ENCODE measurements around the gene LGMN.
A peak's percentile ranks its signal among the peaks of the same experiment; 100 is the strongest.
"Not testable (repeated sequence)": the region's sequence is repeated elsewhere in the genome, so short reads cannot be mapped to it uniquely, and the experiment has no call there.

LGMN gene

DNA sequence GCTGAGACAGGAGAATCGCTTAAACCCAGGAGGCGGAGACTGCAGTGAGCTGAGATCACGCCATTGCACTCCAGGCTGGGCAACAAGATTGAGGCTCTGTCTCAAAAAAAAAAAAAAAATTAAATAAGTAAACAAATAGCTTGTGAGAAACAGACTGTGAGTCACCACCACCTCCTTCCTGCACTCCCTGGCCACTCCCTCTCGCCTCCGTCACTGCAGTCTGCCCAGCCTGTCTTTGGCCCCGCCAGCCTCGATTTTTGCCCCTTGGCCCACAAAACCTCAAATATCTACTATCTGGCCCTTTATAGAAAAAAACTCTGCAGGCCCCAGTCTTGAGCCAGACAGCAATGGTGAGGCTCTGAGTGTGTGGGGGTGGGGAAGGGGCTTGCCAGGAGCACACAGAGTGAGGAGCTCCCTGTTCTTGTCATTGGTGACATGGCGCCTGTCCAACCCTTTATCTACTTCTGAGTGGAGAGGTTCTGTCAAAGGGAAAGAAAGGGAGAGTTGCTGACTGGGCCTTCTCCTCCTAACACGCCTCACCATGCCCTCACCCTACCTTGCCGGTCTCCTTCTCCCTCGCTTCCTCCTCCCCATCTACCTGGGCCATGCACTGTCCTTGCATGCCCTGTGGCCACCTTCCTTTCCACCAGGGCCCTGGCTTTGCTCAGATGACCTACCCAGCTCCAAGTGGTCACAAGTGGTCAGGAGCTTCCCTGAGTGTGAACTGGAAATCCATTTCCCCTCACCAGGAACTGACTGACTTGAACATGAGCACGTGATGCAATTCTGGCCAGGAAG is 22.1 kb downstream of the LGMN start:
- peak; percentile 72 for DNase-seq (ENCODE audit: low read depth)

DNA sequence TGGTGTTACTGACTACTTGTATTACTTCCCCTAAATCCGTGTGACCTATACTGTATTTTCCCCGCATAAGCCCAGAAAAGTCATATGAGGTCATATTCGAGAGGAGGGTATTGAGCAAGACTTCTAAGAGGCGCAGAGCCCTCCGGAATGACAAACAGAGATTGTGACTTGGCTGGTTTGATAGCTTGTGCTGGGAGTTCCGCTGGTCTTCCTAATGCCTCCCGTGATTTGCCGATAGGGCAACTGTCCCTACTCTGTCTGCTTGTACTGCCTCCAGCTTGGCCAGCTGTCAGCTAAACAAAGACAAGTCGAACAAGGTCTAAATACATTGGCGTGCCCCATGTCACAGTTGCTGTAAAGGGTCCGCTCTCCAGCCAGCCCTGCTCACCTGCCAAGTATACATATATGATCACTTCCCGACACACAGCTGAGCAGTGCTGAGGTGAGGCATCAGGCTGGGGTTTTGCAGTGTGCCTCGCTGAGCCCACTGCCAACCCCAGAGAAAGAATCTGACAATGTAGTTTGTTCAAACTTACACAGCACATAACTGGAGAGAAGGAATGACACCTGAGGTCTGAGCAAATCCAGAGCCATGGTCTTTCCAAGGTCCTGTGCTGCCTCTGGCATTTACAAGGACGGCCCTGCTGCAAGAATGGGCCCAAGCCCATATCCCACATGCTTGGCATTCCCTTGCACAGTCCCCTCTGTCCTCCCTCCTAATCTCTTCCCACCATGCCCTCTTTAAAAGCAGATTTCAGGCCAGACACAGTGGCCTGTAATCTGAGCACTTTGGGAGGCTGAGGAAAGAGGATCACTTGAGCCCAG is 23.7 kb downstream of the LGMN start:
- no peak for DNase-seq (ENCODE audit: low read depth)

DNA sequence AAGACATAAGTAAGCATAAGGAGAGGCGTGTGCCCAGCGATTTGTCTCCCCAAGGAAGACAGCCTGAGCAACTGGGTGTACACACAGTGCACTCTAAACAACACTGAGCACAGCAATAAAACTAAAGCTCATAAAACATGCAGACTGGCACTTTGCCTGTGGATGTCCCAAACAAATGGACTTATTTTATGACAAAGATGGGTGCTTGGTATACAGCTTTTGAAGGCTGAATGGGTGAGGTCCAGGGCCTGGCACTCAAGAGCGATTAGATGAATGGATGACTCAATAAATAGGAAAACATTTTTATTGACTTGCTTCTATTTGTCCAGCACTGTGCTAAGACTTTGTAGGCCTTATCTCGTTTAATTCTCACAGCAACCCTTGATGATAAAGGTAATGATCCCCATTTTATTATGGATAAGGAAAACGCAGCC is 28.5 kb downstream of the LGMN start:
- DNase-seq (ENCODE audit: low read depth): no peak

DNA sequence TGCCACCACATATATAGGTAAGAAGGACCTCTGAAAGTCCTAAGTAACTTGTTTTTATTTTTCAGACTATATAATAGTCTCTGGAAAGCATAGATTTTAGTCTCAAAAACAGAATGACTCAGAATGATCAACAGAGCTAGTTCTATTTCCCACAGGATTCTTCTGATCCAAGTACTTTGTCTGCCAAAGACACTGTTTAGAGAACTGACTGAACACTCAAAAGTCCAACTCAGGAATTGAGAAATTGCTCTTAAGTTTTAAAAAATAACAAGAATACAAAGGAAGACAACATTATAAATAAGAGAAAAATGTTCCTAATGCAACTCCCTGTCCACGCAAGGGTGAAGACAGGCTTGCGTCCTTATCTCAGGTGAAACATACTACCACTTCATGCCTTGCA is 29.0 kb downstream of the LGMN start:
- DNase-seq (ENCODE audit: low read depth): no peak

DNA sequence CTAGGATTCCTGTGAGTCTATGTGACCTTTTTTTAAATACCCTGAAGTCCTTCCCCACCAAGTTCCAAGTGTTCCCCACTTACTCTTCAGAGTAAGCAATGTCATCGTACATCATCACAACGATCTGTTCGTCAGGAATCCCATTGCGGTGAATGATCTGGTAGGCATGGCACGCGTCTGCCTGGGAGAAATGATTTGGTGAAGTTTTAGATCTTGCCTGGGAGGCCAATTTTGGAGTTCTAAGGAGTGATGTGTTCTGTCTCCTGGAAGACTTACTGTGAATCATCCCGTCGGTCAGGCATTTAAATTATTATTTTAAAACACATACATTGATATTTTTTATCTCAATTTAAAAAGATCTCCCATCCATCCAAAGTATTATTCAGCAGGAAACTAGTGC is 29.8 kb downstream of the LGMN start:
- DNase-seq (ENCODE audit: low read depth): no peak

DNA sequence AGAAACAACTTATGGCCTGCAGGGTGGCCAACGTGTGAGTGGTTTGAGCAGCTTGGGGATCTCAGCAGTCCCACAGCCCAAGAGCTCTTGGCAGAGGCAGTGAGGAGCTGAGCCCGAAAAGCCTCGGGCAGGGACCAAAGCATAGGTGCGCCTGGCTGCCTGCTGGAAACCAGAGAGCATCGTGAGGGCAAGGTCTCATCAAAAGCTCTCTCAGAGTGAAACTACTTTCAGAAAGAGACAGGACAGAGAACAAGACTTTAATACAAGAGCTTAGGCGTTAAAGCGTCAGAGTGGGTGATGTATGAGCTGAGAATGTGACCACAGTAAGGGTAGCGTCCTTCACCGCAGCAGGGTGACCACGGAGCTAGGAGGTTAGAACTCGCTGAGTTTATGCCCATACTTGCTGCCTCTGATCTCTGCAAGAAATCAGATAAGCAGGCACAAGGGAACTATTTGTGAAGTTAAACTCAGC is 30.8 kb downstream of the LGMN start:
- no peak for DNase-seq (ENCODE audit: low read depth)

DNA sequence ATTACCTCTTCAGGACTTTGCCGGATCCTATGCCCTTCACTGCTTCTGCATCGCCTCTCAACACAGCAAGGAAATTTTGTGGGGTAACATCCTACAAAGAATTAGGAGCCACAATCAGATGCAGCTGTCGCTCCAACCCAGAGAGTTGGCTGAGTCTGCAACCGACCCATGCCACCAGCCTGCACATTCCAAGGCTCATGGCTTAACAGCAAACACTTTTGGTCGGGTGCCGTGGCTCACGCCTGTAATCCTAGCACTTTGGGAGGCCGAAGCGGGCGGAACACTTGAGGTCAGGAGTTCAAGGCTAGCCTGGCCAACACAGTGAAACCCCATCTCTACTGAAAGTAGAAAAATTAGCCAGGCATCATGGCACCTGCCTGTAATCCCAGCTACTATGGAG is 32.3 kb downstream of the LGMN start:
- DNase-seq (ENCODE audit: low read depth): no peak

DNA sequence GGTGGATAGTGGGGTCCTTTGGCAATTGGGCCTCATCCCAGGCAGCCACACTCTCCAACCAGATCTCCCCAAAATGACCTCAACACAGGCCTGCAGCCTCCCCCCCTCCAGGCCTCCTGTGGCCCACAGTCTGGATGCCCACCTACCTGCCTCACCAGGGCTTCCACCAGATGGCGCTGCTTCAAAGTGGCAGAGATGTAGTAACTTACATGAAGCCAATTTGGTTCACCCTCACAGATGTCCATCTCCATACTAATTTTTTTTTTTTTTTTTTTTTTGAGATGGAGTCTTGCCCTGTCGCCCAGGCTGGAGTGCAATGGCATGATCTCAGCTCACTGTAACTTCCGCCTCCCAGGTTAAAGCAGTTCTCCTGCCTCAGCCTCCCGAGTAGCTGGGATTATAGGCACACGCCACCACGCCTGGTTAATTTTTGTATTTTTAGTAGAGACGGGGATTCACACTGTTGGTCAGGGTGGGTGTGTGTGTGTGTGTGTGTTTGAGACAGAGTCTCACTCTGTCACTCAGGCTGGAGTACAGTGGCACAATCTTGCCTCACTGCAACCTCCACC is 33.6 kb downstream of the LGMN start:
- DNase-seq (ENCODE audit: low read depth): not testable (repeated sequence)

DNA sequence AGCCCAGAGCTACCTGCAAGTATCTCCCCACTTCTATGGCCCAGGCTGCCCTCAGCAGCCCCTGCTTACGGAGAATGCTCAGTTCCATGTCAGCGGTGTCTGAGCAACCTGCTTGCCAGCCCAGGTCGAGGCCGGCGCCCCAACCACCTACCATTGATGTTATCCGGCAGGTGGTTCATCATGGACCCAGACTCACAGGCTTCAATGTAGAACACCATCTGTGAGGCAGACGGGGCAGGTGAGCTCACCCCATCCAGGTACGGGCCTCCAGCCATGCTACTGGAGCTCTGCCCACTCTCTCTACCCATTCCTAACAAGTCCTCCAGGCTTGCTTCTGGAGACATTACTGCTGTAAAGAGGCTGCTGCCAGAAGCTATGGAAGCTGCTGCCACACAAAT is 35.8 kb downstream of the LGMN start:
- DNase-seq (ENCODE audit: low read depth): no peak

DNA sequence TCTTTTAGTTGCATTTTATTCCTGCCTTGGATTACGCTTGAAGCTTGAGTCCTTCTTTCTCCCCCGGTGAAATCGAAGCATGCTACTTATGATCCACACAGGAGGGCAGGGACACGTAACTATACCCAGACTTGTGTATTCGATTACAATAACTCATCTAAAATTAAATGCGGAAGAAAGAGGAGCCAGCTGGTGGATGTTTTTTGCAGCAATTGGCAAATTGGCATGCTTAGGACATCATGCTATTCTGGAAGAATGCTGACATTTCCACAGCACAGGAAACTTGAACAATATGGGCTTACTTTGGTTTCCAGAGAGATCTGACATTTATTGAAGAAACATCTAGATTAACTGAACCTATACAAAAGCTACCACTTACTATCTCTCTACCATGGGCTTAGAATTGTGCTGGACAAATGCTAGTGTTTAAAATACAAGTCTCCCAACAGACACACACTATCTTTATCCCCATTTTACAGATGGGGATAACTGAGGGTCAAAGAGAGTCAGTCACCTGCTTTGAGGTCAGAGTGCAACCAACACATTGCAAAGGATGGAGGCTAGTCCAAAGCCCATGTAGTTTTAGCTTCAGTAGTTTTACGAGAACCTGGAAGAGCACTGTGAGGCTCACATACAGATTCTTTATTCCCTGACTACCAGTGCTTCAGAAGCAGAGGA is 36.3 kb downstream of the LGMN start:
- DNase-seq (ENCODE audit: low read depth): no peak

DNA sequence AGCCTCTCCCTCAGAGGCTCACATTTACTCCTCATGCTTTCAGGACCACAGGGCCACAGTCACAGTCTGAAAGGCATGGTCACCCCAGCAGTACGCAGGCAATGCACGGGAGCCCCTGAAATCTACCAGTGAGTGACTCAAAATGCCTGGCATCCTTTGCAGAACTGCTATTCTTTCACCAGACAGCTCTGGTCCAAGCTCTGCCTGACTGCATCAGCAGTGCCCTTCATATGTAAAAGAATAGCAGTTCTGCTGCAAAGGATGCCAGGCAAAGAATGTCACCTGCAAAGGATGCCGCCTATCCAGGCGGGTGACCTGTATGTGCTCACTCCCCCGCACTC is 38.5 kb downstream of the LGMN start:
- DNase-seq (ENCODE audit: low read depth): no peak

DNA sequence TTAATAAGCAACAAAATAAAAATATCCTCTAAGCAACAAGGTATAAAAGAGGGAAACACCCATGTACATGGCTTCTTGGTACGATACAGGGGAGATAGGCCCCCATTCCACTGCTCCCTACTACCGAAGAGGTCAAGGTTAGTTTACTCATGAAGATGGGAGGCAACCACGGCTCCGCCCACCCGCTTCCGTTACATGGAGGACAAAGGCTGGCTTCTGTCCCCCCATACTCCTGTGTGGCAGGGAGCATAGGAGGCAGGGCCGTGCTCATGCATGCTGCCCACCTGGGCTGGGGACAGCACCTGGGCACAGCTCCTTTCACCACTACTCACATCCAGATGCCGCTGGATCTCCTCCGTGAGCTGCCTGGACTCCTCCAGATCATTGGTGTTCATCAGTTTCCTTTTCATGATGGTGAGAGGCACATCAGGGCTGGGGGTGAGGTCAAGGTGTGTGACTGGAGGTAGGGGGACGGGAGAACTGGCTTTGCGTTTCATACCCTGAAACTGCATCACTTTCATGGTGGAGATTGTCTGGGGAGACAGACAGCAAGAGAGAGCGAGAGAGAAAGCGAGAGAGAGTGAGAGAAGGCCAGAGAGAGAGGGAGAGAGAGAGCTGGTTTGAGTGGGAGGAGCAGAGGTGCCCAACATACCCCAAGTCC is 39.0 kb downstream of the LGMN start:
- no peak for DNase-seq (ENCODE audit: low read depth)

DNA sequence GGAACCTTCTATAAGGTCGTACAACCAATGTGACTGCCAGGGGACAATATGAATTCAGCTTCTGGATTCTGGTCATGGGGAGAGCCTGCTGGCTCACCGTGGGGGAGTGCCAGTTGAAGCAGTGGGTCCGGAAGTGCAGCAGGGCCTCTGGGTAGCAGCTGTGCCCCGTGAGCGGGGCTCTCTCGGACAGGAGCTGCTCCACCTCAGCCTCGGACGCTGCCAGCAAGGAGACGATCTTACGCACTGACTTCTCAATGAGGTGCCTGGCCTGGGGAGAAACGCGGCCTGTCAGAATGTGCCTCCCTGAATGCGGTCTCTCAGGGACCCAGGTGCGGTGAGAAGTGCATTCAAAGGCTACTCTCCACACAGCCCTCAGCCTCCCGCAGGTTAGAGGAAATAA is 42.0 kb downstream of the LGMN start:
- no peak for DNase-seq (ENCODE audit: low read depth)

DNA sequence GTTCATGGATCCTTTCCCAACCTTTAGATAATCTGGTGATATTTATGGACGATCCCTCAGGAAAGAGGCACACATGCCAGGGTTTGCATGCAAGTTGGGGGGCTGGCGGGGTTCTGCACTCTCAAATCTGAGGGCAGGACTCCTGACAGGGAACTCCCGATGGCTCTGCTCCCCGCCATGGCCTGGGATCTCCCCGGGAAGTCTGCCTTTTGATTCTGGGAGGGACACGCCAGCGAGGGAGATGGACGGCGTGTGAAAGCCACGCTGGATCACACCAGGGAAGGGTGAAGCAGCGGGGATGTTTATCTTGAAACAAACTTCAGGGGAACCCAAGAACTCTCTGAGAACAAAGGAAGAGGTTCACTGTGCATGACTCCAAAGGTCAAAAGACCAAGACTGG is 43.6 kb downstream of the LGMN start:
- no peak for DNase-seq (ENCODE audit: low read depth)

DNA sequence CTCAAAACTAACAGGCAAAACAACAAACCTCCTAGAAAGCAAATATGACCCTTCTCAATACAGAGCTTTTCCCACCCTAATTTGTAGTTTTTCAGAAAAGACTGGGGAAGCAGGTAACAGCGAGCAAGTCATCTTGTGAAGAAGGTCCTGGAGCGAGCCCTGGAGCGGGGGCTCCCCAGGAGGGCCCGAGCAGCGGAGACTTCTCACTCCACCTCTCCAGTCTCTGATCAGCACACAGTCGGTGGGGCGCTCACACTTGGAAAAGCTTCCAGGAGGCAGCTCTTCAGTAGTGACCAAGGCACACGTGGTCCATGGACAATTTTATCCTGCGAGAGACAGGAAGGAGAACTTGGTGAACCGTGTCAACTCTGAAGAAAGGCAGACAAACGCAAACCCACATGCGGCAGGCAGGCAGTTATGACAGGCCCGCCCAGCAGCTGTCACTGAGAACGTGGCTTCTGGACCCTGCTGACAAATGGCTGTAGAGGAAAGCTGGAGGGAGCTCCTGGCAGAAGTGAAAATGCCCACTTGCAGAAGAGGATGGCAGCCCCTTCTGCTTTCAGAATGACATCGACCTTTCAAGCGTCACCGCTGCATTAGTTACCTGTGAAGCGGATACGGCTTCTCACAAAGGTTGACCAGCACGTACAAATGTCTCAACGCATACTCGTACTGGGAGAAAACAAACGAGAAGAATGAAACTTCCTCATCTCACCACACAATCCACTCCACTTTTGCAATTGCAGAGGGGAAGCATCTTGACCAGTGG is 44.2 kb downstream of the LGMN start:
- DNase-seq (ENCODE audit: low read depth): no peak

DNA sequence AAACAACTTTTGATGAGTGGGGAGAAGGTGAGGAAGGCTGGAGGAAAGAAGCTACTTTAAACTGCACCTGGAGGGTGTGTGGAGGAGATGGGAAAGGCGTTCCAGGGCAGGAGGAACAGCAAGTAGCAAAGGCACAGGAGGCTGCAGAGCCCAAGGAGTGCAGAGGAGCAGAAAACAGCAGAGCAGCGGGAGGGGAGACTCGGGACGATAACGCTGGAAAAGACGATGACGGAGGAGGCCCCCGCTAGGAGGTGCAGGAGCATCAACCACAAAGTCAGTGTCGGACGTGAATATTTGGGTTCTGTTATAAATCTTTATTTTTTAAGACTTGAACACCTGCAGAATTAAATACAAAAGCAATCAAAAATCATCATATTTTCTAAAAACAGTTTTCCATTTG is 44.9 kb downstream of the LGMN start:
- no peak for DNase-seq (ENCODE audit: low read depth)

DNA sequence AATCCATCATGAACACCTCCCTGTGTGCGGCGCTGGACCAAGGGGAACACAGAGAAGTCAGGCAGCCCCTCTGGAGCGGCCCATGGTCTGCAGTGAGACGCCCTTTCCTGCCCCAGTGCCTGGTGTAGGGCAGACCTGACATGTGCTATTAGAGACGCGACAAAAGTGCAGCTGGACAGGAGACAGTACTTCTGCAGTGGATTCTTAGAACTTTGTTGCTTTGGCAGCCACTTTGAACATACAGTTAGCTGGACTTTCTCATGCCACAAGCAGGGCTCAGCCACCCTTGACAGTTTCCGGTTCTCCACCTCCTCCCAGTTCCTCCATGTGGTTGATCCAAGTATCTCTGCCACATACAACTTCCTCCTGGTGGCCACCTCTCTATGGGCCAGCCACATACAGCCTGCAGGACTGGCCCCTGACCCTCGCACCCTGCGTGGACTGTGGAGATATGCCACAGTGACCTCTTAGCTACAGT is 45.9 kb downstream of the LGMN start:
- no peak for DNase-seq (ENCODE audit: low read depth)

DNA sequence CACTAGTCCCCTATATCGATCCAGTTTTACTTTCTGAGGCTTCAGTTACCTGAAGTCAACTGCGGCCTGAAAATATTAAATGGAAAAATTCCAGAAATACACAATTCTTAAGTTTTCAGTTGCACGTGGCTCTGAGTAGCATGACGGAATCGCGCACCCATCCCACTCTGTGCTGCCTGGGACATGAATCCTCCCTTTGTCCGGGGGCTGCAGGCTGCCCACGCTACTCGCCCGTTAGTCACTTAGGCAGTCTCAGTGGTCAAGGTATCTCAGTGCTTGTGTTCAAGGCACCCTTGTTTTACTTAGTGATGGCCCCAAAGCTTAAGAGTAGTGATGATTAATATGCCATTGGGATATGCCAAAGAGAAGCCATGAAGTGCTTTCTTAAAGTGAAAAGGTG is 46.6 kb downstream of the LGMN start:
- no peak for DNase-seq (ENCODE audit: low read depth)

DNA sequence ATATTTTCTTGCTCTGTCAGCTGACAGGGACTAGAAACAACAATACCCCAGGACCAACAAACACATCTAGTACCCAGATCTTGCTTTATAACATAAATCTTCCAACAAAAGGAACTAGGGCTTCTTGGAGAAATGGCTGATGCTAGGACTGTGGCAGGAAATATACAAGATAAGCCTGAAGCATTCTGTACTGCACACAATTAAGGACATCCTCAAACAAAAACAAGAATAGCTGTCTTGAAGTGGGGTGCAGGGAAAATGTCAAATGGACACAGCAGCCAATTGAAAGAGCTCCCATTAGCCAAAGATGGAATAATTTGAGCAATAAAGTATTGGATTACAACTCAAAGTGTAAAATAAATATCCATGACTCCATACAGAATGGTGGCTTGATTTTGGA is 50.0 kb downstream of the LGMN start:
- DNase-seq (ENCODE audit: low read depth): no peak

DNA sequence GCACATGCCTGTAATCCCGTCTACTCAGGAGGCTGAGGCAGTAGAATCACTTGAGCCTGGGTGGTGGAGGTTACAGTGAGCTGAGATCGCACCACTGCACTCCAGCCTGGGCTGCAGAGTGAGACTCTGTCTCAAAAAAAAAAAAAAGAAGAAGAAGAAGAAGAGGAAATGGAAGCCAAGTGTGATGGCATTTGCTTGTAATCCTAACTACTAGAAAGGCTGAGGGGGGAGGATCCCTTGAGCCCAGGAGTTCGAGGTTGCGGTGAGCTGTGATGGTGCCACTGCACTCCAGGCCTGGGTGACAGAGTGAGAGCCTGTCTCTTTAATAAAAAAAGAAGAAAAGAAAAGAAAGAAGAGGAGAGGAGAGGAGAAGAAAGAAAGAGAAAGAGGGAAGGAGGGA is 52.1 kb downstream of the LGMN start:
- DNase-seq (ENCODE audit: low read depth): no peak

DNA sequence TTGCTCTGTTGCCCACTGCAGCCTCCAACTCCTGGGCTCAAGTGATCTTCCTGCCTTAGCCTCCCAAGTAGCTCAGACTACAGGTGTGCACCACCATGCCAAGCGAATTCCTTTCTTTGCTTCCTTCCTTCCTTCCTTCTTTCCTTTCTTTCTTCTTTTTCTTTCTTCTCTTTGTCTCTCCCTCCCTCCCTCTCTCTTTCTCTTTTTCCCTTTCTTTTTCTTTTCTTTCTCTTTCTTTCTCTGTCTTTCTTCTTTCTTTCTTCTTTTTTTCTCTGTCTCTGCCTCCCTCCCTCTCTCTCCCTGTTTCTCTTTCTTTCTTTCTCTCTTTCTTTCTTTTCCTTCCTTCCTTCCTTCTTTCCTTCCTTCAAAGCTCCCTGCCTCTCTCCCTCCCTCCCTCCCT is 52.9 kb downstream of the LGMN start:
- no peak for DNase-seq (ENCODE audit: low read depth)

Data from non-pigmented ciliary epithelial cell (primary cell).